Hematopoietic multipotent progenitor cell treated with erythropoietin and hydrocortisone succinate and interleukin-3 and kit ligand, for 8 days (in vitro differentiated cells): Measurements from ENCODE around the gene CADM2.
"Not testable (repeated sequence)": the region's sequence is repeated elsewhere in the genome, so short reads cannot be mapped to it uniquely, and the experiment has no call there.

Experiments used
- DNase-seq: peaks from one replicate; pipeline ENCODE4 v3.0.0-alpha.2; 2015

The CADM2 gene

GRCh38 chr3:85708325-85708724 lies 749.5 kb downstream of the CADM2 start:
- not testable (repeated sequence) for DNase-seq

GRCh38 chr3:85709346-85709892 lies 750.6 kb downstream of the CADM2 start:
- no peak for DNase-seq

DNA sequence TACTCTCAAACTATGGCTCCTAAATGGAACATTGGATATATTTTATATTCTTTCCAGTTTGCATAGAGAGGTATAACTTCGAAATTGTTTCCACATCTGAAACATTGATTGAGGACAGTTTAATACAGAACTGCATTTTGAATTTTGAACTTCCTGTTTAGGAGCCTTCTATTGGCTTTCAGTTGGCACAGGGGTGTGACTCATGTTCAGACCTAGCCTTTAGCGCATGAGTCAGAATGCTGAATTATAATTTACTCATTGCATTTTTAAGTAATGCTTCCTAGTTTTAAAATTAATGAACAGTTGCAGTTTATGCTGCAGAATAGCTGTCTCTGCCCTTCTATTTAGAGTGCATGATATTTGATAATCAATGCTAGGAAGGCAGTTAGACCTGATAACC lies 751.7 kb downstream of the CADM2 start:
- DNase-seq = no peak

DNA sequence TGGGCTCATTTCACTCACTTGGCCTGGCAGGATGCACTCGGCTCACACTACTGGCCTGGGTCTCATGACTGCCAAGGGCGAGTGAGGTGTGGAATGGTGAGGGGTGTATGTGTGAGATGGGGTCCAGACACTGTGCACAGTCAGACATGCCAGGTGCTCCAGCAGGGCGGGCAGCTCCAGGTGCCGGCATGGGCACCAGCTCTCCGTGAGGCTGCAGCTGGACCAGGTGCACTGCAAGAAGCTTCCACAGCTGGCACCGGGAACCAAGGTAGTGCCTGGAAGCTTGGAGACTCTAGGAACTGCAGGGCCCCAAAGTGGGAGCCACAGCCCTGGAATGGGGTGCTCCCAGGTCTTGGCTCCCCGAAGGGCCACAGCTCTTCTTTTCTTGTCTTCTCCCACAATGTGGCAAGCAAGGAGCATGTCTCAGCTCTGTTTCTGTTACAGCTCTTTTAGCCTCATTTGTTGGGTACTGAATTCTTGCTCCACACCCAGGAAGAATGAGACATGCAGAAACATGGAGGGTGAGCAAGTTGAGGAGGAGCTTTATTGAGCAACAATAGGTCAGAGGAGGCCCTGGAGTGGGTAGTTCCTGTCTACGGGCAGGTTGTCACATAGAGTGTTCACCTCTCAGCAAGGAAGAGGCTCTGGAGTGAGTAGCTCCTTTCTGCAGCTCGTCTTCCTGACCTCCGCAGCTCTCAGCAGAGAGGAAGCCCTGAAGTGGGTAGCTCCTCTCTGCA lies 762.8 kb downstream of the CADM2 start:
- no peak for DNase-seq

DNA sequence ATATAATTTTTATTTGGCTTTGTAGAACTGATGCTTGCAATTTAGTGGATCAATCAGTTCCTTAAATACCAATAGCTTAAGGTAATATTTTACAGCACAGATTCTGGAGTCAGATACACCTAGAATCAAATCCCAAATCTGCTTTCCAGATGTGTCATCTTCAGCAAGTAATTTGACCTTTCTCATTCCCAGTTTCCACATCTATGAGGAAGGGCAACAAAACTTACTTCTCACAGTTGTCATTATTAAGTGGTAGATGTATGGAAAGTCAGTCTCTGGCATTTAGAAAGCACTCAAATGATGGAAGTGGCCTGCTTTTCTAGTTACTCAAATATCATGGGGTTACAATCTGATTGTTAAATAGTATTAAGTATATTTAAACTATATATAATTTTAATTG lies 767.0 kb downstream of the CADM2 start:
- no peak for DNase-seq

DNA sequence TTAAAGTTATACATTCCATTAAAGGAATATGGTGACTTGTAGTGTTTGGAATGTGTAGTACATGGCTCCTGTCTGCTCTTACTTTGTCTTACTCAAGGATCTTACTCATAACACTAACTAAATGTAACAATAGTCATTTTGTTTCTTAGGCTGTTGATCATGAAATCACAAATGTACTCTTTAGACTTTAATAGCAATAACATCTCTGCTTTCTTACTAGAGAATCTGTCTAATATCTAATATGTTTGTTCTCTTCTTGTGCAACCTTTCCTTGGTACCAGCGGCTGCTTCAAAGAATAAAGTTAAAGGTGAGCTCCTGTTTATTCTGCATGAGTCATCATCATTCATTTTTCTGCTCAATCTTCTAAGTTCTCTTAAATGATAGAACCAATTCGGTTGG lies 767.5 kb downstream of the CADM2 start:
- DNase-seq = no peak

DNA sequence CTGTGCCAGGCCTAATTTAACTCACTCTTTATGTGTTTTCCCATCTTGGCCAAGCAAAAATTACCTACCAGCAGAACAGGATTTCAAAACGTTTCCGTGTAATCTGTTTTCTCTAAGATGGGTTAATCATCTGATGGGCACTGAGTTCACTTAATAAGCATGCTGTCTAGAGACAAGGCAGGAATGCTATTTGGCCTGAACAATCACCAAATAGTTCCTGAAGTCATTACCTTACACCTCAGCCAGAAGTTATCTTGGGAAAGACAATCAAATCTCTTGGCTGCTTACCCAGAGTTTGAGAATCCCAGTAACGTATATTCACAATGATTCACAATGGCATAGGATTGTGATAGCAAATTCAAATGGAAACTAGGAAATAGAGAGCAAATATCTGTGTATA lies 779.1 kb downstream of the CADM2 start:
- DNase-seq = no peak

DNA sequence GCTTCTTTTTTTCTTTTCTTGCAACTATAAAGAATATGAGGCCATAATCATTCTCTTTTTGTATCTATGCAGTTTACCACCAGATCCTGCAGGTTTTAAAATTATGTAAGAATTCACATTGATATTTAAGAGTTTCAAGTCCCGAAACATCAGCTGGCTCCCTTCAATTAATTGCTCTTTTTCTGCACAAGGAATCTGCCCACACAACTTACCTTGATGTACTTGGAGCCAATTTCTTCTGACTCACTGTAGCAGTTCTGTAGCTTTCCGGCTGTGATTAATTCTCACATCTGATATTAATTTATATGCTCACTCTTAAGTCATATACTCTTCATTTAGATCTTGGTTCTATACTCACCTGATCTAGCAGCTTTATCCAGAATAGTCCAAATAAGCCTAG lies 781.8 kb downstream of the CADM2 start:
- DNase-seq = no peak

- no peak for DNase-seq
Measured at GRCh38 chr3:85758442-85758841, 799.7 kb downstream of the CADM2 start.

DNA sequence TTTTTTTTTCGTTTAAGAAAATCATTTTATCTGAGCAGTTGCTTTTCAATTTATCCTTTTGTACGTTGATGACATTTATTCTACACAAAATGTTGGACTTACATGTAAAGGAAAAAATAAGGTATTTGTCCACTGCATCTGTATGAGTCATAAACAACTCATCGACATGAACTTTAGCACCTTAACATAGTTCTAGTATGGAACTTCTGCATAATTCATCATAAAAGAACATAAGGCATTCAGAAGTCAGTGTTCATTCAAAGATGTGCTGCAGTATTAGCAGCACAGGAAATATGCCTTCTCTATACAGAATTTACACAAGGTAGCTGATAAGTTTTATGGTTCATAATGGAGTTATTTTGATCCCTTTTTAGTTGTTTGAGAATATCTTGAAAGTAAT lies 801.6 kb downstream of the CADM2 start:
- DNase-seq = no peak

DNA sequence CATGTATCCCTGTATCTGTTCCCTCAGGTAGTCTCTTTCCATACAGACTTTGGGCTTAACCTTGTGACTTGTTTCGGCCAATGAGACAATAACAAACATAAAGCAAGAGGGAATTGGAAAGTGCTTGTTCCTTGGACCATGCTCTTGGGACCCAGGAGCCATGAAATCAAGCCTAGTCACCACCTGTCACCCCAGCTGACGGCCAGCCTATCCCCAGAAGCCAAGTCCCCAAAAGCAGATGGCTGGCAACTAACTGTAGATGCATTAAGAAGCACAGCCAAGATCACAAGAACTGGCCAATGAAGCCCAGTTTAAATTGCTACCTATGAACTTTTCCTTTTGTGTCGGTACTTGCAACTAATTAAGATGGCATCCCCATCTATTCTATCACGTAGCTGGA lies 822.0 kb downstream of the CADM2 start:
- no peak for DNase-seq

GRCh38 chr3:85781806-85782205 lies 823.0 kb downstream of the CADM2 start:
- DNase-seq = no peak

- peak; percentile 45 for DNase-seq
Measured at GRCh38 chr3:85783291-85783690, 824.5 kb downstream of the CADM2 start.

- no peak for DNase-seq
Measured at GRCh38 chr3:85785766-85786165, 827.0 kb downstream of the CADM2 start.

DNA sequence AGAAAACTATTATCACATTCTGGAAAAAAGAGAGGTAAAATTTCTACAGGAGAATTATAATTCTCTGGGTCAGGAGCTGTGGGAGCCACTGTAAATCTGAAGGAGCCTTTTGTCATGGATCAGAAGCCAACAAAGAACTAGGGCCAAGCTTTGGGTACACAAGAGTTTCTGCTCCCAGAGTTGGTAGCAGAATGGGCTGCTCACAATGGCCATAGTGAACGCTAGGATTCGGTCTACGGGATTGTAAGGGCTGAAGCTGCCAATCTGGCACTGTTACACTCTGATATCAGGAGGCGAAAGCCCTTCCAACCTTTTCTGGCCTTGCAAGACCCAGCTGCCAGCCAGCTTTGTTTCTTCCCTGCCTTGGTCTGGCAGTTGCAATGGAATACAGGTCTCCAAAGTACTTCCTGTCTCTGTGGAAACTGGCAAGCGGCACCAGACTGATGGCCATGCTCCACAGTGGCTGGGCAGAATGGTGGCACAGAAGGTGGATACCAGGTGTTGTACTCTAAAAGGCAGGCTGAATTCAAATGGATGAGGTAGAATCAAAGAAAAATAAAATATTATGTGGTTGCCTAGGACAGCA lies 831.7 kb downstream of the CADM2 start:
- DNase-seq = no peak

GRCh38 chr3:85796140-85796539 lies 837.4 kb downstream of the CADM2 start:
- DNase-seq = no peak

DNA sequence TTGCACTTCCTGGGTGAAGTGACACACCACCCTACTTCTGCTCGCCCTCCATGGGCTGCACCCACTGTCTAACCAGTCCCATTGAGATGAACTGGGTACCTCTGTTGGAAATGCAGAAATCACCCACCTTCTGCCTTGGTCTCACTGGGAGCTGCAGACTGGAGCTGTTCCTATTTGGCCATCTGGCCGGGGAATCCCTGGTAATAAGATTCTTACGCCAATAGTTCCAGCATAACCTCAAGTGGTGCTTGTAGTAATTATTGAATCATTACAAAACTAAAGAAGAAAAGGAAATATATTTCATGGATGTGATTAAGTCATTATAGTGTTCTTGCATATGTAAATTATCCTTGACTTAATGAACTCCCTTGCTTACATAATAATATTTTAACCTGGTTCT lies 841.9 kb downstream of the CADM2 start:
- no peak for DNase-seq

DNA sequence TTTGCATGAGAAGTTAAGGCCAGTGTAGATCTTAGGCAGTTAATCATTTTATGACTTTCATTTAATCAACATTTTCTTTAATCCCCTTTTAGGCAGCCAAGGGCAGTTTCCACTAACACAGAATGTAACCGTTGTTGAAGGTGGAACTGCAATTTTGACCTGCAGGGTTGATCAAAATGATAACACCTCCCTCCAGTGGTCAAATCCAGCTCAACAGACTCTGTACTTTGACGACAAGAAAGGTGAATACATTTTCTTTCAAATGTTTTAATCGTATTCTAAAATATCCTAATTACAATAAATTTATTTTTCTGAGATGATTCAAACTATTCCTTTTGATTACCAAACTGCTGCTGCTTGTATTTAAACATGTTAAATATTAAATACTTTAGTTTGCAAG lies 843.2 kb downstream of the CADM2 start:
- no peak for DNase-seq

DNA sequence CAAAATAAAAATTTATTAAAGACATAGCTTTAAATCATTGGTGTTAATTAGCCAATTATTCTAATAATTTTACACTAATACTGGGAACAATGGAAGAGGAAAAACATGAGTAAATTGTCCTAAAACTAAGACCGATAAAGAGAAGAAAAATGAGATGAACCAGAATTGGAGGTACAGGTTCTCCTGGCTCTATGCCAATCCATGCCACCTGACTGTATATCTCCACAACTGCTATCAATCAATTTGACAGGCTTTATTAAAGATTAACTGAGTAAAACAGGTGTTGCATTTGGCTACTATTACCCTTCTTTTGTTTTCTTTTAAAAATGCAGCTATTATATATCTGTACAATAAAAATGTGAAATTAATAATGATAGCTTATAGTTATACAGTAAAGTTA lies 850.0 kb downstream of the CADM2 start:
- DNase-seq = no peak

DNA sequence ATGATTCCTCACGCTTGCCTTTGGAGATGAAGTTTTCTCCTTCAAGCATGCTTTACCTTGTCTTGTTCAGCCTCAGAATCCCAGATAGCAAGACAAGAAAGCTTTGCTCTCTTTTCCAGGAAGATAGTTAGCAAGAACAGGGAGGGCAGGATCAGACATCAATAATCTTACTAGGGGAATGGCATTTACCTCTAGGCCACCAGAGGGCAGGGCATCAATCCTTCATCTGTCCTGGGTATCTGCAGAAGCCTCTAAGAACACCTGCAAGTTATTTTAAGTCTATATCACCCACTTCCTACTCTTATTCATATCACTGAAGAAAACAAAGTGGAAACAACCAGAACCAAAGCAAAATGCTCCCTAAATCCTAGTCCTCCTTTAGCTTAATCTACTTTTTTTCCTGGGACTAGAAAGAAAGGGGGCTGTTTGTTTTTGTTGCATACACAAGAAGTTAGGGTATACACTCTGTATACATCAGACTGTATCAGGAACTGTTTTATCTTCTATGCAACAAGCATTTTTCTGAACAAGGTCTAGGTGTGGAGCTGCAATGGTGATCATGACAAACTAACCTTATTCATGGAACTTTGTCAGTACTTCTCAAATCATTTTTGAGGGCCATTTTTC lies 862.5 kb downstream of the CADM2 start:
- DNase-seq = peak; percentile 16

GRCh38 chr3:85835857-85836440 lies 877.2 kb downstream of the CADM2 start:
- DNase-seq = no peak

DNA sequence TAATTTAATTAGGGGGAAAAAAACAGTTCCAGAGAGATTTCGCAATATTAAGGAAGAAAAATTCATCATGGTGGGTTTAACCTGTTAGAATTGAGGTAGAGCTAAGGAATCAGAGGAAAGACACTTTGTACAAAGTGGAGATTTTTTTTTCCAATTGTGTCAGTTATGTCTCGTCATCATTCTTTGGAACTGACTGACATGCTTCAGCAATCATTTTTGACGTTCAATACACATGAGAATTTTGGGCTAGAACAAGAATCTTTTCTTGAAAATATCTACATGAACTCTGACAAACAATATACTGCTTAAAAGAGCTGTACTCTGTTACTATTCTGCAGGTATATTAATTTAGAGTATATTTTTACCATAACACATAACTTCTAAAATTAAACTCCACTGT lies 878.6 kb downstream of the CADM2 start:
- DNase-seq = no peak

GRCh38 chr3:85838921-85839320 lies 880.1 kb downstream of the CADM2 start:
- no peak for DNase-seq

GRCh38 chr3:85842081-85842480 lies 883.3 kb downstream of the CADM2 start:
- no peak for DNase-seq
